Motor neuron (in vitro differentiated cells): Measurements from ENCODE around the gene DHH. TPM values are rescaled to one million over a fixed set of nuclear protein-coding genes. Genes with fewer than 3 reads are reported as not detected.

ENCODE experiments used
- ATAC-seq, 8 experiments: fragments of 200-7000 bp; cut with Tn5 transposase; replicated peaks in 6 of 8; 2 replicates each; pipeline ENCODE4 v1.8.0; 2021; ENCODE audit warnings: mild to moderate bottlenecking in 8 of 8, moderate library complexity in 8 of 8
- H3K27ac ChIP-seq, 2 donors: fragments of 250-450 bp; sonication (Bioruptor Pico); 2 replicates each; pipeline ENCODE4 v1.9.0; 2021; ENCODE audit warnings: antibody characterized with exemption in 2 of 2, mild to moderate bottlenecking in 2 of 2, moderate library complexity in 1 of 2
- H3K4me1 ChIP-seq, 2 donors: fragments of 250-450 bp; sonication (Bioruptor Pico); replicated peaks in 1 of 2; 2 replicates each; pipeline ENCODE4 v1.6.1; 2021; ENCODE audit warnings: antibody characterized with exemption in 2 of 2, mild to moderate bottlenecking in 2 of 2, moderate library complexity in 1 of 2
- H3K4me3 ChIP-seq, 5 donors: fragments of 250-450 bp; sonication (Bioruptor Pico); 2 replicates each; pipeline ENCODE4 v1.9.0; 2021; ENCODE audit warnings: antibody characterized with exemption in 5 of 5, mild to moderate bottlenecking in 5 of 5, moderate library complexity in 4 of 5
- WGBS, 10 experiments: fragments of 450-650 bp; shearing (Covaris generic); methylation state at CpG; one replicate each; pipeline ENCODE4 v1.0.0; 2022; 5-methylcytosine and 5-hydroxymethylcytosine counted together
- in situ Hi-C, 9 experiments: fragments of 400-800 bp; cut with MboI; loops; one replicate each; pipeline ENCODE4 v1.15.0; 2021; ENCODE audit warnings: low sequenced_read_pairs in 9 of 9, low pct_unique_long_range_greater_than_20kb in 2 of 9; ENCODE audit not compliant: unreplicated experiment in 9 of 9
- total RNA-seq, 8 experiments: library from RNA; unstranded; fragments of 300-600 nt; gene quantifications; 2 replicates each; pipeline versions ENCODE4 v1.2.3 to v1.2.4, GENCODE V29; 2022

Gene DHH
- total RNA-seq, 8 experiments from 2014 or later = 0.09 to 0.62 (median 0.13) TPM; not detected in 1

- WGBS, 10 experiments = 83 to 100% (median 100%) methylated on average over 1 to 6 of the region's 6 CpGs; no CpG with 5 or more reads in 4 of the 10 experiments
- no peak for ATAC-seq
These were observed 5.8 kb upstream of the DHH start for GRCh38 chr12:49100380-49100779.

GRCh38 chr12:49098703-49099102, 4.1 kb upstream of the DHH start:
- no peak overlapping the region for H3K4me3 ChIP-seq
- H3K27ac ChIP-seq = no peak overlapping the region
- in situ Hi-C loops = no loop called here
- H3K4me1 ChIP-seq = peaks cover 11 to 17% of the 10 kb centered on the region in 2 donors
- 65 to 100% (median 95%) methylated on average over 1 to 2 of the region's 2 CpGs; no CpG with 5 or more reads in 2 of the 10 experiments for WGBS, 10 experiments
- ATAC-seq = no peak

More at GRCh38 chr12:49100380-49100779, 5.8 kb upstream of the DHH start:
- Histone ChIP-seq H3K4me1 (no peaks in the 10 kb centered on the region), H3K27ac (no peak overlapping the region), H3K4me3 (no peak overlapping the region)
- in situ Hi-C loops = loop anchor here in 1 of 9 experiments (25.0 kb wide), 1 partner anchor 137 kb away; no protein-coding TSS in a partner anchor

GRCh38 chr12:49098035-49098451, 3.4 kb upstream of the DHH start:
- Histone ChIP-seq H3K27ac (no peak overlapping the region), H3K4me3 (no peak overlapping the region), H3K4me1 (peaks cover 11 to 18% of the 10 kb centered on the region in 2 donors)
- in situ Hi-C loops = no loop called here
- ATAC-seq = peak in 4 of 8 experiments; percentile 13 to 51 (median 36)
- 20 to 73% (median 57%) methylated on average over 1 to 2 of the region's 4 CpGs; no CpG with 5 or more reads in 5 of the 10 experiments for whole genome bisulfite sequencing, 10 experiments

GRCh38 chr12:49097381-49097780, 2.8 kb upstream of the DHH start:
- WGBS, 10 experiments = 92 to 100% (median 96%) methylated on average over 2 to 3 of the region's 3 CpGs; no CpG with 5 or more reads in 7 of the 10 experiments
- in situ Hi-C loops = no loop called here

GRCh38 chr12:49094975-49095365, 369 bp upstream of the DHH start:
- 75 to 100% (median 93%) methylated on average over 1 to 2 of the region's 2 CpGs; no CpG with 5 or more reads in 6 of the 10 experiments for whole genome bisulfite sequencing, 10 experiments
- in situ Hi-C loops = no loop called here
- no peak for ATAC-seq
- Histone ChIP-seq H3K4me3 (peak overlapping the region in 1 of 5 donors; percentile 12), H3K4me1 (peaks cover 18 to 29% of the 10 kb centered on the region in 2 donors), H3K27ac (no peak overlapping the region)

More at GRCh38 chr12:49097381-49097780, 2.8 kb upstream of the DHH start:
- Histone ChIP-seq H3K4me1 (peaks cover 11 to 21% of the 10 kb centered on the region in 2 donors), H3K4me3 (no peak overlapping the region), H3K27ac (no peak overlapping the region)
- ATAC-seq = no peak

GRCh38 chr12:49093792-49094159, 825 bp downstream of the DHH start:
- ATAC-seq = peak in 6 of 8 experiments; percentile 3 to 48 (median 26)
- peaks cover 18 to 33% of the 10 kb centered on the region in 2 donors for H3K4me1 ChIP-seq
- H3K27ac ChIP-seq = no peak overlapping the region
- WGBS, 10 experiments = 13 to 14% (median 13%) methylated on average over 4 to 5 of the region's 9 CpGs; no CpG with 5 or more reads in 7 of the 10 experiments
- H3K4me3 ChIP-seq = peak overlapping the region in 2 of 5 donors; percentile 12 to 13
- in situ Hi-C loops = no loop called here

GRCh38 chr12:49092816-49093406, 1.7 kb downstream of the DHH start:
- no peak overlapping the region for H3K4me3 ChIP-seq
- 58 to 83% (median 72%) methylated on average over 1 to 3 of the region's 4 CpGs; no CpG with 5 or more reads in 6 of the 10 experiments for WGBS, 10 experiments
- ATAC-seq = no peak
- peaks cover 21 to 38% of the 10 kb centered on the region in 2 donors for H3K4me1 ChIP-seq
- in situ Hi-C loops = no loop called here
- no peak overlapping the region for H3K27ac ChIP-seq

GRCh38 chr12:49092086-49092815, 2.4 kb downstream of the DHH start:
- H3K4me1 ChIP-seq = peaks cover 21 to 39% of the 10 kb centered on the region in 2 donors
- ATAC-seq = peak in 6 of 8 experiments; percentile 17 to 60 (median 48)
- in situ Hi-C loops = no loop called here
- peak overlapping the region; percentile 30 to 47 (median 31) for H3K4me3 ChIP-seq
- H3K27ac ChIP-seq = no peak overlapping the region
- 0 to 10% (median 2%) methylated on average over 1 to 12 of the region's 32 CpGs; no CpG with 5 or more reads in 6 of the 10 experiments for WGBS, 10 experiments

GRCh38 chr12:49091836-49092085, 2.8 kb downstream of the DHH start:
- H3K27ac ChIP-seq = no peak overlapping the region
- ATAC-seq = peak in 2 of 8 experiments; percentile 2 to 15
- in situ Hi-C loops = no loop called here
- peak overlapping the region; percentile 30 to 47 (median 31) for H3K4me3 ChIP-seq
- H3K4me1 ChIP-seq = peaks cover 21 to 39% of the 10 kb centered on the region in 2 donors
- WGBS, 10 experiments = 7 to 8% methylated on average over 3 to 6 of the region's 14 CpGs; no CpG with 5 or more reads in 8 of the 10 experiments

GRCh38 chr12:49091056-49091835, 3.4 kb downstream of the DHH start:
- Histone ChIP-seq H3K27ac (no peak overlapping the region), H3K4me1 (peaks cover 21 to 39% of the 10 kb centered on the region in 2 donors), H3K4me3 (peak overlapping the region in 4 of 5 donors; percentile 30 to 47 (median 34))
- no peak for ATAC-seq
- 23 to 75% (median 48%) methylated on average over 3 to 10 of the region's 41 CpGs; no CpG with 5 or more reads in 5 of the 10 experiments for WGBS, 10 experiments
- in situ Hi-C loops = no loop called here

GRCh38 chr12:49089821-49090773, 4.5 kb downstream of the DHH start:
- WGBS, 10 experiments = 0 to 40% (median 7%) methylated on average over 1 to 11 of the region's 88 CpGs; no CpG with 5 or more reads in 1 of the 10 experiments
- H3K4me3 ChIP-seq = peak overlapping the region; percentile 14 to 34 (median 32)
- in situ Hi-C loops = no loop called here
- peaks cover 20 to 36% of the 10 kb centered on the region in 2 donors for H3K4me1 ChIP-seq
- ATAC-seq = peak; percentile 5 to 42 (median 10)
- H3K27ac ChIP-seq = no peak overlapping the region

GRCh38 chr12:49088932-49089330, 5.7 kb downstream of the DHH start:
- H3K4me1 ChIP-seq = peaks cover 10 to 25% of the 10 kb centered on the region in 2 donors
- H3K27ac ChIP-seq = no peak overlapping the region

More at GRCh38 chr12:49088932-49089330, 5.7 kb downstream of the DHH start:
- in situ Hi-C loops = no loop called here
- ATAC-seq = no peak
- 20 to 100% (median 28%) methylated on average over 1 to 2 of the region's 6 CpGs; no CpG with 5 or more reads in 6 of the 10 experiments for WGBS, 10 experiments
- H3K4me3 ChIP-seq = no peak overlapping the region
